Gastrocnemius medialis (tissue), 4 donors: Measurements from ENCODE around the gene IL26.

Experiments used
- POLR2A ChIP-seq, 2 donors: fragments of 450-650 bp; IDR thresholded peaks; one replicate each; pipeline ENCODE4 v1.6.1; 2017; ENCODE audit warnings: antibody characterized with exemption in 2 of 2, mild to moderate bottlenecking in 2 of 2, moderate library complexity in 2 of 2
- TF ChIP-seq, protein P1 (sequence below), 5 experiments: fragments of 450-650 bp in 3 of 5; fragments of 200-600 bp in 2 of 5; sonication (generic) in 2 of 5; IDR thresholded peaks in 4 of 5; conservative IDR thresholded peaks in 1 of 5; 1 replicate in 4 of 5; 2 replicates in 1 of 5; pipeline ENCODE4 v1.5.1; 2016 to 2019; ENCODE audit warnings: antibody characterized with exemption in 5 of 5, mild to moderate bottlenecking in 3 of 5, moderate library complexity in 3 of 5

- TF ChIP-seq, protein P1, sequence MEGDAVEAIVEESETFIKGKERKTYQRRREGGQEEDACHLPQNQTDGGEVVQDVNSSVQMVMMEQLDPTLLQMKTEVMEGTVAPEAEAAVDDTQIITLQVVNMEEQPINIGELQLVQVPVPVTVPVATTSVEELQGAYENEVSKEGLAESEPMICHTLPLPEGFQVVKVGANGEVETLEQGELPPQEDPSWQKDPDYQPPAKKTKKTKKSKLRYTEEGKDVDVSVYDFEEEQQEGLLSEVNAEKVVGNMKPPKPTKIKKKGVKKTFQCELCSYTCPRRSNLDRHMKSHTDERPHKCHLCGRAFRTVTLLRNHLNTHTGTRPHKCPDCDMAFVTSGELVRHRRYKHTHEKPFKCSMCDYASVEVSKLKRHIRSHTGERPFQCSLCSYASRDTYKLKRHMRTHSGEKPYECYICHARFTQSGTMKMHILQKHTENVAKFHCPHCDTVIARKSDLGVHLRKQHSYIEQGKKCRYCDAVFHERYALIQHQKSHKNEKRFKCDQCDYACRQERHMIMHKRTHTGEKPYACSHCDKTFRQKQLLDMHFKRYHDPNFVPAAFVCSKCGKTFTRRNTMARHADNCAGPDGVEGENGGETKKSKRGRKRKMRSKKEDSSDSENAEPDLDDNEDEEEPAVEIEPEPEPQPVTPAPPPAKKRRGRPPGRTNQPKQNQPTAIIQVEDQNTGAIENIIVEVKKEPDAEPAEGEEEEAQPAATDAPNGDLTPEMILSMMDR (IDR thresholded peaks at IDR 0.05 in 4 of 5, conservative IDR thresholded peaks at IDR 0.05 in 1 of 5) = no peak
- TF ChIP-seq POLR2A (IDR thresholded peaks at IDR 0.05) = no peak
Observed at GRCh38 chr12:68189821-68190242, 35.8 kb downstream of the IL26 start.
